AG08396 (cell line): ENCODE results near the gene AIFM1.
"Not testable (repeated sequence)": the region's sequence is repeated elsewhere in the genome, so short reads cannot be mapped to it uniquely, and the experiment has no call there.

Experiments used
- DNase-seq: peaks from one replicate; pipeline ENCODE4 v3.0.0; 2012; ENCODE audit warnings: low spot score, mixed read lengths

Gene AIFM1

GRCh38 chrX:130118441-130119311 is 47.0 kb downstream of the AIFM1 start:
- DNase-seq = peak; percentile 57

DNA sequence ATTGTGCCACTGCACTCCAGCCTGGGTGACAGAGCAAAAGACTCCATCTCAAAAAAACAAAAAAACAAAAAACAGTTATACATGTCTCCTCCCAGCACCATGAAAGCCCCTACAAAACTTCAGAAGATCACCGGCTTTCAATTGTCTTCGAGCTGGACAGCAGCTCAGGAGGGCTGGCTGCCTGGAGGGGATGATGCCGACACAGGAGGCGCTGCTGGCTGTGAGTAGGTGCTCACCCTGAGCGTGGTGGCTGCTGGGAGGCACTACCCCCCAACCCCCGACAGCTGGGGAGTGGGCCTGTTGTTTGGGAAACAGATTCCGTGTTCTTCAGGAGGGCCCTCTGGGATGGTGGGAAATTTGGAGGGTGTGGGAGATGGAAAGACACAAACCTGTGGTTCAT is 48.5 kb downstream of the AIFM1 start:
- no peak for DNase-seq

DNA sequence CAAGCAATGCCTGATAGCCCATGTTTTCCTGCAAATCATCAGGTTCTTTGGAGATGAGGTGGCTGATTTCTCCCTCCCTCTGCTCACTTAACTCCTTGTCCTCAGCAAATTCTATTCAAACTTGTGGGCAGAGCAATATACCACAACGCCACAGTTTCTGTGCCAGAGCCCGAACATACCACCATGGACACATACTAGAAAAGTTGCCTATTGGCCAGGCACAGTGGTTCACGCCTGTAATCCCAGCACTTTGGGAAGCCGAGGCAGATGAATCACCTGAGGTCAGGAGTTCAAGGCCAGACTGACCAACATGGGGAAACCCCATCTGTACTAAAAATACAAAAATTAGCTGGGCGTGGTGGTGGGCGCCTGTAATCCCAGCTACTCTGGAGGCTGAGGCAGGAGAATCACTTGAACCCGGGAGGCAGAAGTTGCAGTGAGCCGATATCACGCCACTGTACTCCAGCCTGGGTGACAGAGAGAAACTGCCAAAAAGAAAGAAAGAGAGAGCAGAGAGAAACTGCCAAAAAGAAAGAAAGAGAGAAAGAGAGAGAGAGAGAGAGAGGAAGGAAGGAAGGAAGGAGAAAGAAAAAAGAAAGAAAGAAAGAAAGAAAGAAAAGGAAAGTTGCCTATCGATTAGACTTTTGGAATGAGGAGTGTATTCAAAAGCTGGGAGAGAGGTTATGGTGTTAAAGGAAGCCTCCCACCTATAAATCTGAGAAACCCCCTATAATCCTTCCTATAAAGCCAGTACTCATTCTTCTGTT is 50.3 kb downstream of the AIFM1 start:
- DNase-seq = not testable (repeated sequence)

GRCh38 chrX:130114141-130114588 is 51.5 kb downstream of the AIFM1 start:
- DNase-seq = peak; percentile 3

DNA sequence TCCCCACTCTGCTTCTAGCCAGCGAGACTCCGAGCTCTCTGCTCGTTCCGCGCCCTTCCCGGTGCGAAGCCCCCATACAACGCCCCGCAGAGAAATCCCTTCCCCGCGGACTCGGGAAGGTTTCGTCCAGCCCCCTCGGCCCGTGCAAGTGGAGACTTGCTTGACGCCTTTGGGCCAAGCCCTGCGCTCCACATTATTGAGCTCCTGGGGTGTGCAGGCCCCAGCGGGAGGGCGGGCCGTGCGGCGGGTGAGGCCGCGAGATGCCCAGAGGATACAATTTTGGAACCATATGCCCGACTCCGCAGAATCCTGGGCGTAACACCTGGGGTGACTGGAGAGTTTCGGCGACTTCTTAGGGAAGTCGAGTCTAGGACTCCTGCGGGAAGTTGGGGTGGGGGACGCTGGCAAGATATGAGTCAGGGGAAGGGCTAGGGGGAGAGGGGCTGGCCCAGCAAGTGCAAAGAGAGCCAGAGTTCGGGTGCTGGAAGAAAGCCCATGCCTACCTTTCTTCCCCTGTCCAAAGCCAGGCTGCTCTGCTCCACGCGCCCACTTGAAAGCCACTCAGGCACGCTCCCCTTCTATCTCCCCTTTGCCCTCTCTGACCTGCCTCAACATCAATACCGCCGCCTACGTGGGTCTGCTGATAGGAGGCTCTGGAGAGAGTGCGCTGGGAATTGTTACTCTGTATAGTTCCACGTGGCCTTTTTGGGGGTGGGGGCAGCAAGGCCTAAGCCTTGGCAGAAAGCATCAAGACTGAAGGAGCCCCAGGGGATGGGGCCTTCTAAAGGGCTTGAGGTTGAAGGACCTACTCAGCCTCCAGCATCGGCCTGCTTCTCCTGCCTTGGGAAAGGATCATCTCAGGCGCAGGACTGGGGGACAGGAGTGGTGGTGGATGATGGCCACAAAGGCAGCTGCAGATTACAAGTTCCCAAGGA is 54.2 kb downstream of the AIFM1 start:
- DNase-seq = no peak

DNA sequence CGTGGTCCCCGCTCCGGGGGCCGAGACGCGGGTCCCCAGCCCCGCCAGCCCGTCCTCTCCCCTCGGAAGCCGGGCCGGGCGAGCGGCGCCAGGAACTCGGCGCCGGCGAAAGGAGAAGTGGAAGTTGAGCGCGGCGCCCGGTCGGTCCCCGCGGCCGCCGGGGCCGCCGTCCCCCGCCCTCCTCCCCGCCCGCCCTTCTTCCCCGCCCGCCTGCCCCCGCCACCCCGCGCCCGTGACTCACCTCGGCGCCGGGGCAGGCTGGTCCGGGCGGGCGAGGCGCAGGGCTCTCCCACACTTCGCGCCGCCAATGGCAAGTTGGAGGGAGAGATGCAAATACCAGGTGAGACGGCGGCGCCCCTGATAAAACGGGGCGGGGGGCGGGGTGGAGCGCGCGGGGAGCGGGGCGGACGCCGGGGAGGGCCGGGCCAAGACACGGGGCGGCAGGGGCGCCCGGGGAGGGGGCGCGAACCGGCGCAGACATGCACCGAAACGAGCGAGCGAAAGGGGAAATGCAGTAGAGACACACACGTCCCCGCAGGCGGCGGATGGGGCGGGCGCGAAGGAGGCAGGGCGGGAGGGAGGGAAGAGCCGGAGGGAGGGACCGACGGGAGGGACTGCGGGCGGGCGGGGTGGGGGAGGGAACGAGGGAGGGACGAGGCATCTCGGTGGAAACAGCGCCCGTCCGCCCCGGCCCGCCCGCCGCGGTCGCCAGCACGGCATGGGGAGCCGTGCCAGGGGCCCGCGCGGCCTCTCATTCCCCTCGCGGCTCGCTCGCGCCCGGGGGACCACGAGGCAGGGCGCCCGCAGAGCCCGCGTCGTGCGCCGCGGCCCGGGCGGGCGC is 55.0 kb downstream of the AIFM1 start, which contains the start of gene ELF4:
Gene ELF4 (minus strand): TSS at position 119 of the 841 bp plus-strand sequence. CDS start 29,167 bp downstream, outside the sequence.
- DNase-seq = peak; percentile 85

DNA sequence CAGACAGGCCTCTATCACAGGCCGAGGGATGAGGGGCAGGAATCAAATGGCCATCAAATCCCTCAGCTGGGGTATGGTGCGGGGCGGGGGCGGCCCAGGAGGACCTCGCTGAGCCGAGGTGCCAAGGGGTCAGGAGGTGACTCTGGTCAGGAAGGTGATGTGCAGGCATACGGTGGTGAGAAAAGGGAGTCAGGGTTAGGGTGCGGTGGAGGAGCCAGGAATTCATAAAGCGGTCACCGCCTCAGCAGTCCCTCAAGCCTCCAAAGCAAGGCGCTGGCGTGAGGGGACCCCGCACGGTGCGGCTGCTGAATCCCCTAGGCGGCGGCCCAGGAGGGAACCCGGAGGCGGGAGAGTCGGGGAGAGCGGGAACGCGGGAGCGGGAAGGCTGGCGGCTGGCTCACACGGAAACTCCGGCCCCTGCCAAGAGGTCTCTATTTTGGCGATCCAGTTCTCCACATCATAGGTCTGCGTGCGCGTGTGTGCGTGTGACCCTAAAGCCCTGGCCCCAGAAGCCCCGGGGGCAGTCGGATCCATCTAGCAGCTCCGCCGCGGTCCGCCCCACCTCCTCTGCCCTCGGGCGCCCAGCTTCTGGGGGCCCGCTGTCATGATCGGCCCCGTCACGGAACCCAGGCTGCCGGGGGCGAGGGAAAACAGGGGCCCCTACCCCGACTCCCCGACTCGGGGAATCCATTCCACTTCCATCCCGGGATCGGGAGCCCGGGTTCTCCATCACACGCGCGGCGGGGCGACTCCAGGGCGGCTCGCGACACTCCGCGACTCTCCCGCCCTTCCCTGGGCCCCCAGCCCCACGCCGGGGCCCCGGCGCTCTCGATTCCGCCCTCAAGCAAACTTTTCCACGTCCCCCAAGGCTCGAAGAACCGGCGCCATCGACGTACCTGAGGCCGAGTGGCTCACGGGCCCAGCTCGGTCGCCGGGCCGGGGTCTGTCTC is 55.9 kb downstream of the AIFM1 start:
- DNase-seq = peak; percentile 39

- DNase-seq = peak; percentile 43
Measured at GRCh38 chrX:130108647-130109428, 56.8 kb downstream of the AIFM1 start.

DNA sequence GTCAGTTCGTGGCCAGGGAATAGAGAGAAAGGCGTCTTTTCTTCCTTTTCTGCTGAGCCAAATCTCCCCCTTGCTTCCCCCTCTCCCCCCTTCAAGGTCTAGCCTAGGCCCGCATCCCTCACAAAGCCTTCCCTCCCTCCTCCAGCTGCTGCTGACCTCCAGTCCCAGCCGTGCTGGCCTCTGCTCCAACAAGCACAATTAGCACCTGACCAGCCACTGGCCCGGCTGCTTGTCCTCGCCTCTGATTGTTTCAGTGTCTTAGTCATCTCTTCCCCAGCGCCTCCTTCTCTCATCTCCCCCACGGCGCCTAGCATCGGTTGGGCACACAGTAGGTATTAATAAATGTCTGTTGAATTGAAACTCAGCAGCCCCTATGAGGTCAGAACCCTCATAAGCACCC is 59.6 kb downstream of the AIFM1 start:
- no peak for DNase-seq

GRCh38 chrX:130105244-130105643 is 60.4 kb downstream of the AIFM1 start:
- no peak for DNase-seq

- DNase-seq = no peak
Measured at GRCh38 chrX:130103605-130104004, 62.0 kb downstream of the AIFM1 start.

GRCh38 chrX:130100180-130100579 is 65.5 kb downstream of the AIFM1 start:
- DNase-seq = no peak

DNA sequence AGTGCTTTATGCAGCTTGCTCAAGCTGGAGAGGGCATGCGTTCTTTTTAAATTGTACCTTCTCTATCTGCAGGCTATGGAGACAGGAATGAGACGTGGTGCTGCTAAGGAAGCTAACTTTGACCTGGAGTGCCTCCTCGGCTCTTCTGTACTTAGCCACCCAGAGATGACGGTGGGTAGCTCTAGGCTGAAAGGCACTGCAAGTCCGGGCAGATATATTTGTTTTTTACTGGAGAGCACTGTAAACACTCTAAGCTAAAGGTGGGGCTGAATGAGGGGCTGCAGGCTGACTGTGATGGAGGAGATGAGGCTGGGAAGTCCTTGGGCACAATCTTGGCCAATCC is 67.5 kb downstream of the AIFM1 start:
- no peak for DNase-seq

DNA sequence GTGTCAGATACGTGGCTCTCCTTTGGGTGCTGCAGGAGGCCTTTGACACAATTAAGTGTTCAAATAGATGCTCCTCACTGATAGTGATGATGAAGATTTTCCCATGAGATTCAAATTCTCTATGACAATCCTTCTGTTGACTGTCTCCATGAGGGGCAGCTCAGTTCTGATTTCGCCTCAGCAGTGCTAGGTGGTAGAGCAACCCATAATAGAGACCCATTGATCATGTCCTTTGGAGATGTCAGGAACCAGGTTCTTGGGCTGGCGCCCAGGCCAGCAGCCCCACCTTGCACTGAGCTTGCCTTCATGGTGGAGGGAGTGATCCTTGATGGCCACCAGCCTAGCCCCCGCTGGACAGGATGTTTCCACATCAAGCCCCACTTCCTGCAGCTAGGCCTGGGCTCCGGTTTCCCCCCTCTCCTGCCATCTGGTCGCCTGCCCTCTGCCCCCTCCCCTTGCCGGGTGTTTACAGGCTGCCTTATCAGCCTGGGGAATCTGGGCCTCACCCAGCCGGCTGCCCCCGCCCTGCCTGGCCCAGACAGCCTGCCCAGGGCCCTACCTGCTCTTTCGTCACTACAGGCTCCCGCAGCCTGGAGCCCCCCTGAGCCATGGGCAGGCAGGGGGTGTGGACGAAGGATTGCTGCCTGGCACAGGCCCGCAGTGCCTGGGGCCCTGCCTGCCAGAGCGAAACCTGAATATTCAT is 68.0 kb downstream of the AIFM1 start:
- DNase-seq = no peak

DNA sequence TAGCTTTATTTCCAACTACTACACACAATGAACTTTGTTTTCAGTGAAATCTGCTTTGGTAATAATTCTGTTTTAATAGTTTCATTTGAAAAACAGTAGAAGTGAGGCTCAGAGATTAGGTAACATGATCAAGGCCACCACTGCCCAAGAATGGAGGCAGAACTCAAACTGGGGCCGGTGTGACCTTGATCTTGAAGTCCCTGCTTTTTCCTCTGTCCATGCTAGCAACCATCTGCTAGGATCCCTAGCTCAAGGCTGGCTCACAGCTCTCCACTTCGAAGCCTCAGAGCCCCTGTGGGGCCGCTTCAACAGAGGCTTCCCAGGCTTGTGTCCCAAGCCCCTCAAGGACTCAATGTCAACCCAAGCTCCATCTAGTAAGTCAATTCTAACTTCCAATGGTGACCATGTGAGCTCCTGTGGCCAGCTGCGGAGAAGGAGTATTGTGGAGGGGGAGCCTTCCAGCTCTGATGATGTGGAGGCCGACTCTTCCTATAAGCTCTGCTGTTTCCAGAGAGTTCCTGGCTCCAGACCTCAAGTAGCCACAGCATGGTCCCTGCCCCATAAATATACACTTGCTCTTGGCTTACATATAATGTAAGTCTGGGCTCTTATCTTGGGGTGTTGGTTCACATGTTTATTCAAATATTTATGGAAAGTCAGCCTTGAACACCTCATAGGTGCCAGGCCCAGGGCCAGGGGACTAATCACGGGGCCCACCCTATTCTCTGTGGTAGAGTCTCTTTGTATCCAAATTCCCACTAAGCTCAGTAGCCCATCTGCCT is 70.2 kb downstream of the AIFM1 start:
- DNase-seq = no peak

DNA sequence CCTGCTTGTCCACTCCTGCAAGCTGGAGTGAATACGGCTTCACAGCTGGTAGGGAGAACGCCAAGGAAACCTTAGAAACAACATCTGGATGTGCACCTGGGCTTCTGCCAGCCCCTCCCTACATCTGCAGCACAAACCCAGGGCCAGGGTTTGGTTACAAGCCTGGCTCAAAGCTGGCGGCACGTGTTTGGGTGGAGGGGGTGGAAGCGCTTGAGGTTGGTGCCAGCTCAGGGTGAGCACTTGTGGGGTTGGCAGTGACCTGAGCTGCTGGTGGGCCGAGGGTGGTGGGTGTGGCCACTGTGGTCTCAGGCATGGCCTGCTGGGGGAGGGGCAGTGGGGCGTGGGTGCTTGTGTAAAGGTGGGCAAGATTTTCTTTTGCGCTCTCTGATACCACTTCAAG is 70.9 kb downstream of the AIFM1 start:
- DNase-seq = no peak

DNA sequence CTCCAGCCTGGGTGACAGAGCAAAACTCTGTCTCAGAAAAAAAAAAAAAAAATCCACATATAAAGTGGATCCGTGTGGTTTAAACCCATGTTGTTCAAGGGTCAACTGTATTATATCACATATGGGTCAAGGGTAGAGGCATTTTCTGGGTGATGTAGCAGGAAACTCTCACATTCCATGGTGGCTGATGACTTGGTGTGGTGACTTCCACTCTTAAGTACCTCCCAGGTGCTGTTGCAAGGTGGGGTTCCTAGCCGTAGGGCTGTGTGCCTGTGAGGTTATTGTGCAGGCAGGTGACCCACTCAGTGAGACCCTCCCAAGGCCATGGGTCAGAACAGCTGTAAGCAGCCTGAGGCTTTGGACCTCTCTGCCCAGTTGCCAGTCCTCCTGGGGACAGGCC is 72.4 kb downstream of the AIFM1 start:
- no peak for DNase-seq
